Gastrocnemius medialis (tissue), 4 donors: ENCODE results near the gene CFAP46. TPM values are rescaled to one million over a fixed set of nuclear protein-coding genes. Genes with fewer than 3 reads are reported as not detected.

Source experiments
- ATAC-seq, 2 donors: fragments of 150-250 bp; one replicate each; pipeline ENCODE4 v1.9.1; 2016
- DNase-seq, 2 donors: peaks; one replicate each; pipeline ENCODE4 v3.0.0-alpha.2; 2019
- H3K27ac ChIP-seq, 4 donors: fragments of 200-600 bp; sonication (generic); 1 replicate in 1 of 4; 2 replicates in 3 of 4; pipeline ENCODE4 v1.5.1; 2016 to 2018; ENCODE audit warnings: mild to moderate bottlenecking in 2 of 4, moderate library complexity in 1 of 4
- H3K27me3 ChIP-seq, 3 donors: fragments of 200-600 bp; sonication (generic) in 2 of 3; 1 replicate in 1 of 3; 2 replicates in 2 of 3; pipeline versions ENCODE4 v1.5.1 to v1.6.0; 2016 to 2019; ENCODE audit warnings: mild to moderate bottlenecking in 1 of 3, moderate library complexity in 1 of 3
- H3K36me3 ChIP-seq, 2 donors: fragments of 200-600 bp; sonication (generic) in 1 of 2; one replicate each; pipeline ENCODE4 v1.5.1; 2017 to 2018
- H3K4me1 ChIP-seq, 2 donors: fragments of 200-600 bp; sonication (generic) in 1 of 2; one replicate each; pipeline ENCODE4 v1.5.1; 2016 to 2017; ENCODE audit warnings: mild to moderate bottlenecking in 2 of 2
- H3K4me3 ChIP-seq, 4 donors: fragments of 200-600 bp; sonication (generic) in 3 of 4; 1 replicate in 1 of 4; 2 replicates in 3 of 4; pipeline ENCODE4 v1.5.1; 2016 to 2019; ENCODE audit warnings: mild to moderate bottlenecking in 2 of 4
- H3K9me3 ChIP-seq, 3 donors: fragments of 200-600 bp; sonication (generic) in 2 of 3; 1 replicate in 1 of 3; 2 replicates in 2 of 3; pipeline ENCODE4 v1.5.1; 2016 to 2019
- CTCF ChIP-seq, 5 experiments: fragments of 450-650 bp in 3 of 5; fragments of 200-600 bp in 2 of 5; sonication (generic) in 2 of 5; IDR thresholded peaks in 4 of 5; conservative IDR thresholded peaks in 1 of 5; 1 replicate in 4 of 5; 2 replicates in 1 of 5; pipeline ENCODE4 v1.5.1; 2016 to 2019; ENCODE audit warnings: antibody characterized with exemption in 5 of 5, mild to moderate bottlenecking in 3 of 5, moderate library complexity in 3 of 5
- POLR2A ChIP-seq, 2 donors: fragments of 450-650 bp; IDR thresholded peaks; one replicate each; pipeline ENCODE4 v1.6.1; 2017; ENCODE audit warnings: antibody characterized with exemption in 2 of 2, mild to moderate bottlenecking in 2 of 2, moderate library complexity in 2 of 2
- in situ Hi-C, 4 donors: fragments of 200-750 bp; cut with MboI; loops; one replicate each; pipeline versions ENCODE4 v1.15.0 to v1.8.0; 2017; ENCODE audit warnings: low sequenced_read_pairs in 4 of 4
- intact Hi-C: fragments of 100-400 bp; cut with DNase I; formaldehyde crosslinking; loops from one replicate; pipeline ENCODE4 v1.15.1; 2023; ENCODE audit warnings: low total_unique reads
- total RNA-seq, 4 donors: library from RNA; depleted of rRNA; stranded (reverse); fragments of >200 nt; gene quantifications; one replicate each; pipeline versions ENCODE4 v1.1.0 to v1.2.3, GENCODE V29; 2016

Gene CFAP46
- total RNA-seq, 4 donors from 2014 or later, result 4.2 to 27.9 (median 11.9) TPM

DNA sequence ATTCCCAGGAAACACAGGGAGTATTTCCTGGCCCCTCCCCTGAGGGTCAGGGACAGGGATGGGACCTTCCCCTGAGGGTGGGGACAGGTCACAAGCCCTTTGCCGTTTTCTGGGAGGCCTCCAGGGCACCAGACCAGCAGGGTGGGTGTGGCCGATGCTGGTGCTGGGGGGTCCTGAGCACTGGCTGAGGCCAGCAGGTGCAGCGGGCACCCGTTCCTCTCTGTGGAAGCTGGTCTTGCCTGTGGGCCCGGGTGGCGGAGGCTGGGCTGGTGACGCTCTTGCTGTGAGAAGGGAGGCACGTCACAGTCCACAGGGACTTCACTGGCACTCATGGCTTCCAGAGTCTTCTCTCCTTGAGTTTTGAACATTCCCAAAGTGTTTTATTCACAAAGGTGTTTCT is 44.2 kb upstream of the CFAP46 start:
- intact Hi-C loops, result no loop called here
- peaks cover 1 to 20% (median 8%) of the 10 kb centered on the region in 3 donors for H3K27me3 ChIP-seq
- H3K4me1 ChIP-seq, result no peaks in the 10 kb centered on the region
- no peaks in the 10 kb centered on the region for H3K9me3 ChIP-seq
- no peaks in the 10 kb centered on the region for H3K36me3 ChIP-seq
- TF ChIP-seq CTCF (IDR thresholded peaks at IDR 0.05 in 4 of 5, conservative IDR thresholded peaks at IDR 0.05 in 1 of 5) (no peak), POLR2A (IDR thresholded peaks at IDR 0.05) (no peak)
- no peak for ATAC-seq
- H3K27ac ChIP-seq, result no peak overlapping the region
- in situ Hi-C loops, result no loop called here
- H3K4me3 ChIP-seq, result no peak overlapping the region
- DNase-seq, result no peak

- DNase-seq, result no peak
- H3K36me3 ChIP-seq, result no peaks in the 10 kb centered on the region
- in situ Hi-C loops (no loop called here), intact Hi-C loops (no loop called here)
- no peak overlapping the region for H3K4me3 ChIP-seq
- H3K9me3 ChIP-seq, result no peaks in the 10 kb centered on the region
- H3K27me3 ChIP-seq, result peaks cover 0 to 20% (median 8%) of the 10 kb centered on the region in 3 donors
- no peak for TF ChIP-seq CTCF (IDR thresholded peaks at IDR 0.05 in 4 of 5, conservative IDR thresholded peaks at IDR 0.05 in 1 of 5)
- TF ChIP-seq POLR2A (IDR thresholded peaks at IDR 0.05), result no peak
- H3K27ac ChIP-seq, result no peak overlapping the region
- H3K4me1 ChIP-seq, result no peaks in the 10 kb centered on the region
- ATAC-seq, result no peak
Measured at GRCh38 chr10:132986076-132986475, 43.7 kb upstream of the CFAP46 start.

DNA sequence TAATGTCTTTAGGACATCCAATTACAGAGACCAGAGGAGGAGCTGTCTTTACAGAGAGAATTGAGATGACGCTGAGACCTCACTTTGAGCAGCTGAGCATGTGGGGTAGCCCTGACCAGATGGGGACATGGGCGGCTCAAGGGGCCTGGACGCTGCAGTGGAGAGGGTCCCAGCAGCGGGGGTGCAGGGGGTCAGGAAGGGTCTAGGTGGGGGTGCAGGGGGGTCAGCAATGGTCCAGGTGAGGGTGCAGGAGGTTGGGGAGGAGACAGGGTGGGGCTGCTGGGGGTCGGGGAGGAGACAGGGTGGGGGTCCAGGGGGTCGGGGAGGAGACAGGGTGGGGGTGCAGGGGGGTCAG is 43.2 kb upstream of the CFAP46 start:
- DNase-seq, result no peak
- intact Hi-C loops (no loop called here), in situ Hi-C loops (no loop called here)
- H3K27me3 ChIP-seq, result peaks cover 0 to 20% (median 8%) of the 10 kb centered on the region in 3 donors
- no peaks in the 10 kb centered on the region for H3K9me3 ChIP-seq
- H3K36me3 ChIP-seq, result no peaks in the 10 kb centered on the region
- TF ChIP-seq CTCF (IDR thresholded peaks at IDR 0.05 in 4 of 5, conservative IDR thresholded peaks at IDR 0.05 in 1 of 5), result no peak
- TF ChIP-seq POLR2A (IDR thresholded peaks at IDR 0.05), result no peak
- no peak overlapping the region for H3K27ac ChIP-seq
- H3K4me3 ChIP-seq, result no peak overlapping the region
- H3K4me1 ChIP-seq, result no peaks in the 10 kb centered on the region
- ATAC-seq, result no peak

DNA sequence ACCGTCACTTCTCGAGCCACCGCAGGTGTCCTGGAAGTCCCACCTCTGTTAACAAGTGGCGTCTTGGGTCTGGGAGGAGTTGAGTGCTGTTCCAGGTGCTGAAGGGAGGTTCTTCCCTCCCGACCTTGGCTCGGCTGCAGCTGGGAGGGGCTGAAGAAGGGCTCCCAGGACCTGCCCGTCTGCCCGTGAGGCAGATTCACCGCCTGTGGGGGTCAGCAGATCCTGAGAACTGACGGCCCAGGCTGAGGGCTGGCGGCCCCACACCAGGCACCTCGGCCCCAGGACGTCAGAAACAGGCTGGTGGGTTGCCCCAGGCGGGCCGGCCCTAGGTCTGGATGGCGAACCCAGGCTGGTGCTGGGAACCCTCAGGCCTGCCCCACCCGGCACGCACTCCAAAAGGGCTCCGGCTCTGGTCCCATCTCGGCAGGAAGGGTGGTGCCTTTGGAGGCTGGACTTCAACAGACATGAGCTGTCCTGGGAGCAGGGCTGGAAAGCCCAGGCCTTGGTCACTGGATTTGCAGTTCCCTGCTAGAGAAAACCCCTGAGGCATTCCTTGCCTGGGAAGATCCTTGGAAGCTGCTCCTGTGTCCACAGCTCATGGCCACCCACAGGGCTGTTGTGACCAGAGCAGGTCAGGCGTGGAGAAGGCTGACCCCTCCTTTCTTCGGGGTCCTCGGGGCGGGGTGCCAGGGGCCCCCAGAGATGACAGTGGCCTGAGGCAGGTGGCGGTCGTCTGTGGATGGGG is 42.6 kb upstream of the CFAP46 start:
- H3K9me3 ChIP-seq, result no peaks in the 10 kb centered on the region
- intact Hi-C loops, result no loop called here
- no peaks in the 10 kb centered on the region for H3K4me1 ChIP-seq
- TF ChIP-seq POLR2A (IDR thresholded peaks at IDR 0.05) (no peak), CTCF (IDR thresholded peaks at IDR 0.05 in 4 of 5, conservative IDR thresholded peaks at IDR 0.05 in 1 of 5) (no peak)
- in situ Hi-C loops, result no loop called here
- H3K27me3 ChIP-seq, result peaks cover 0 to 20% (median 8%) of the 10 kb centered on the region in 3 donors
- ATAC-seq (no peak), DNase-seq (no peak)
- H3K4me3 ChIP-seq, result no peak overlapping the region
- H3K27ac ChIP-seq, result no peak overlapping the region
- H3K36me3 ChIP-seq, result no peaks in the 10 kb centered on the region

GRCh38 chr10:132984008-132984295 is 41.6 kb upstream of the CFAP46 start:
- TF ChIP-seq POLR2A (IDR thresholded peaks at IDR 0.05), result no peak
- no peak for TF ChIP-seq CTCF (IDR thresholded peaks at IDR 0.05 in 4 of 5, conservative IDR thresholded peaks at IDR 0.05 in 1 of 5)
- Histone ChIP-seq H3K36me3 (no peaks in the 10 kb centered on the region), H3K27ac (no peak overlapping the region), H3K27me3 (peaks cover 0 to 20% (median 10%) of the 10 kb centered on the region in 3 donors), H3K4me1 (no peaks in the 10 kb centered on the region), H3K4me3 (no peak overlapping the region), H3K9me3 (no peaks in the 10 kb centered on the region)
- in situ Hi-C loops, result no loop called here
- ATAC-seq, result no peak
- no peak for DNase-seq
- intact Hi-C loops, result no loop called here
